ENCODE data around the gene NLN.
"Not testable (repeated sequence)": the region's sequence is repeated elsewhere in the genome, so short reads cannot be mapped to it uniquely, and the experiment has no call there.

Gene NLN

DNA sequence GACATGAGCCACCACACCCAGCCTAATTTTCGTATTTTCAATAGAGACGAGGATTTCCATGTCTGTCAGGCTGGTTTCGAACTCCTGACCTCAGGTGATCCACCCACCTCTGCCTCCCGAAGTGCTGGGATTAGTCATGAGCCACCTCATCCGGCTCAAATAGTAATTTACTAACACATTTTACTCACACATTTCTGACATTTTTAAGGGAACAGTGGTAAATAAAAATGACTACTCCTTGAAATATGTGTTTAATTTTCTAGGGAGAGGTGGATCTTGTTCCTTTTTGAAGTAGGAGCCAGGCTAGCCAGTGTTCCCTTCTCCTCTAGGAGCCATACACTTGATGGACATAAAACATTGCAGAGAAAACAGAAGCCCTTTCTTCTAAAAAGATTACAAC lies 149.2 kb downstream of the NLN start:
- Mint-ChIP-seq H3K27ac (no peak overlapping the region), H3K4me3 (no peak overlapping the region), H3K36me3 (no peaks in the 10 kb centered on the region), H3K9me3 (peaks cover 5% of the 10 kb centered on the region), H3K4me1 (peaks cover 13% of the 10 kb centered on the region)
- ATAC-seq, result no peak
- DNase-seq (ENCODE audit: low spot score in 2 of 2), result no peak

DNA sequence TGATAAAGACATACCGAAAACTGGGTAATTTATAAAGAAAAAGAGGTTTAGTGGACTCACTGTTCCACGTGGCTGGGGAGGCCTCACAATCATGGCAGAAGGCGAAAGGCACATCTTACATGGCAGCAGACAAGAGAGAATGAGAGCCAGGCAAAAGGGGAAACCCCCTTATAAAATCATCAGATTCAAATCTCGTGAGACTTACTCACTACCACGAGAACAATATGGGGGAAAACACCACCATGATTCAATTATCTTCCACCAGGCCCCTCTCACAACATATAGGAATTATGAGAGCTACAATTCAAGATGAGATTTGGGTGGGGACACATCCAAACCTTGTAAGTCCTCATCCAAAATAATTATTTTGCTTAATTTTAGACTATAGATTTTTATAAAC lies 149.8 kb downstream of the NLN start:
- not testable (repeated sequence) for H3K4me1 Mint-ChIP-seq; DNase-seq (ENCODE audit: low spot score in 2 of 2); H3K9me3 Mint-ChIP-seq; H3K27ac Mint-ChIP-seq; H3K36me3 Mint-ChIP-seq; ATAC-seq; H3K4me3 Mint-ChIP-seq

DNA sequence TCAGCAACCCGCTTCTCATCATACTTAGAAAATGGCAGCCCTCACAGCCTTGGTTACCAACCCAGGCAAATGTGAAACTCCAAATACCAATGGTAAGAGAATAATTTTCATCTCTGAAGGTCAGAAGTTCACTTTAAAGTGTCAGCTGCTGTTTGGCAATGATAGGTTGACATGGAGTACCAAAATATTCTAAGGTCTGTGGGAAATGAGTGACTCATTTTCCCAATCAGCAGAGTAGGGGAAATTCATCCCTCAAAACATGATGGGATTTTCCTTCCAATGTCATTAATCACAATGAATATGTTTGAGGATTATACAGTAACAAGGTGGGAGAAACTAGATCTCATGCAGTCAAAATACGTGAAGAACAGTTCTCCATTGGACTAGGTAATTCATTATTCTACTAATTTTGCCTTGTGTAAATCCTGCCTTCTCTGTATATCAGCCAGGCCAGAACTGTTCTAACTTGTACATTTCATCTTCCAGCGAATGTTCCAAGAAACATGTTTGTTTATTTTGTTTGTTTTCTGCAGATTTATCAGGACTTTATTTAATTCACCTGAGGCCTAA lies 151.3 kb downstream of the NLN start:
- Mint-ChIP-seq H3K36me3 (no peaks in the 10 kb centered on the region), H3K4me1 (peaks cover 6% of the 10 kb centered on the region), H3K9me3 (peaks cover 7% of the 10 kb centered on the region), H3K27ac (no peak overlapping the region), H3K4me3 (no peak overlapping the region)
- no peak for DNase-seq (ENCODE audit: low spot score in 2 of 2)
- ATAC-seq, result no peak

- ATAC-seq (no peak), DNase-seq (ENCODE audit: low spot score in 2 of 2) (no peak)
- Mint-ChIP-seq H3K27ac (no peak overlapping the region), H3K9me3 (peaks cover 9% of the 10 kb centered on the region), H3K36me3 (no peaks in the 10 kb centered on the region), H3K4me1 (peaks cover 6% of the 10 kb centered on the region), H3K4me3 (no peak overlapping the region)
These were observed 152.2 kb downstream of the NLN start for GRCh38 chr5:65874241-65874640.

DNA sequence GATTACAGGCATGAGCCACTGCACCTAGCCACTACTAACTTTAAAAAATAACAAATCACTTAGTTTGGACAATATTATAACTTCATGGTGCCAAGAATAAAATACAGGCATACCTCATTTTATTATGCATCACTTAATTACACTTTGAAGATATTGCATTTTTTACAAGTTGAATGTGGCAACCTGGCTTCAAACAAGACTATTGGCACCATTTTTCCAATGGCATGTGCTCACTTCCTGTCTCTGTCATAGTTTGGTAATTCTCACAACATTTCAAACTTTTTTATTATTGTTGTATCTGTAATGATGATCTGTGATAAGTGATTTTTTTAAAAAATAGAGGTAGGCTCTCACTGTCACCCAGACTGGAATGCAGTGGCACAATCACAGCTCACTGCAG lies 154.5 kb downstream of the NLN start:
- Mint-ChIP-seq H3K36me3 (no peaks in the 10 kb centered on the region), H3K4me1 (peaks cover 6% of the 10 kb centered on the region), H3K27ac (no peak overlapping the region), H3K4me3 (no peak overlapping the region), H3K9me3 (peaks cover 9% of the 10 kb centered on the region)
- no peak for ATAC-seq
- no peak for DNase-seq (ENCODE audit: low spot score in 2 of 2)

GRCh38 chr5:65876970-65877369 lies 155.0 kb downstream of the NLN start:
- no peak for DNase-seq (ENCODE audit: low spot score in 2 of 2)
- H3K27ac Mint-ChIP-seq, result no peak overlapping the region
- ATAC-seq, result no peak
- peaks cover 5% of the 10 kb centered on the region for H3K9me3 Mint-ChIP-seq
- H3K4me1 Mint-ChIP-seq, result peaks cover 6% of the 10 kb centered on the region
- no peak overlapping the region for H3K4me3 Mint-ChIP-seq
- no peaks in the 10 kb centered on the region for H3K36me3 Mint-ChIP-seq

All from stimulated activated effector memory CD8-positive, alpha-beta T cell treated with anti-CD3 and anti-CD28 coated beads, Interleukin-12 subunit alpha, Interleukin-12 subunit beta, amount 100 ng/mL, for 72 hours (primary cell).